ENCODE results near the gene S100A16.
"Not testable (repeated sequence)": the region's sequence is repeated elsewhere in the genome, so short reads cannot be mapped to it uniquely, and the experiment has no call there.

Gene S100A16

GRCh38 chr1:153582836-153583235 lies 30.1 kb downstream of the S100A16 start:
- not testable (repeated sequence) for DNase-seq

- no peak for DNase-seq
Observed at GRCh38 chr1:153578936-153579335, 34.0 kb downstream of the S100A16 start.

GRCh38 chr1:153578490-153578889 lies 34.4 kb downstream of the S100A16 start:
- no peak for DNase-seq

- DNase-seq = no peak
Observed at GRCh38 chr1:153577624-153578051, 35.3 kb downstream of the S100A16 start.

- no peak for DNase-seq
Observed at GRCh38 chr1:153577138-153577537, 35.8 kb downstream of the S100A16 start.

- not testable (repeated sequence) for DNase-seq
Observed at GRCh38 chr1:153575497-153575896, 37.4 kb downstream of the S100A16 start.

GRCh38 chr1:153575081-153575491 lies 37.9 kb downstream of the S100A16 start:
- not testable (repeated sequence) for DNase-seq

- no peak for DNase-seq
Observed at GRCh38 chr1:153573351-153573750, 39.6 kb downstream of the S100A16 start.

GRCh38 chr1:153572569-153573015 lies 40.3 kb downstream of the S100A16 start:
- peak; percentile 30 for DNase-seq

GRCh38 chr1:153571706-153572105 lies 41.2 kb downstream of the S100A16 start:
- no peak for DNase-seq

- no peak for DNase-seq
Observed at GRCh38 chr1:153570874-153571273, 42.1 kb downstream of the S100A16 start.

GRCh38 chr1:153569465-153569864 lies 43.5 kb downstream of the S100A16 start:
- no peak for DNase-seq

- peak; percentile 70 for DNase-seq
Observed at GRCh38 chr1:153568367-153569099, 44.4 kb downstream of the S100A16 start.

- no peak for DNase-seq
Observed at GRCh38 chr1:153567621-153568366, 45.1 kb downstream of the S100A16 start.

- DNase-seq = peak; percentile 56
Observed at GRCh38 chr1:153566414-153567371, 46.2 kb downstream of the S100A16 start.

GRCh38 chr1:153565529-153566374 lies 47.2 kb downstream of the S100A16 start, which contains the start of gene S100A2:
Gene S100A2, minus strand, starts transcription at chr1:153565844. Its CDS starts 1,967 bp downstream, at chr1:153563877.
- DNase-seq = no peak

GRCh38 chr1:153563991-153564390 lies 48.9 kb downstream of the S100A16 start:
- DNase-seq = no peak

- DNase-seq = no peak
Observed at GRCh38 chr1:153563483-153563901, 49.4 kb downstream of the S100A16 start.

- not testable (repeated sequence) for DNase-seq
Observed at GRCh38 chr1:153562021-153562420, 50.9 kb downstream of the S100A16 start.

- DNase-seq = no peak
Observed at GRCh38 chr1:153561466-153561985, 51.4 kb downstream of the S100A16 start.

GRCh38 chr1:153560771-153561465 lies 52.0 kb downstream of the S100A16 start:
- DNase-seq = no peak
